Prostate gland (tissue), 2 donors: Measurements from ENCODE around the gene NTN1. TPM values are rescaled to one million over a fixed set of nuclear protein-coding genes. Genes with fewer than 3 reads are reported as not detected.

ENCODE experiments used
- DNase-seq: peaks from one replicate; pipeline ENCODE4 v3.0.0-alpha.2; 2019; ENCODE audit warnings: low spot score
- H3K27ac ChIP-seq, 2 donors: fragments of 200-600 bp; sonication (generic); 2 replicates each; pipeline ENCODE4 v1.5.1; 2017 to 2019
- H3K27me3 ChIP-seq: fragments of 200-600 bp; sonication (generic); replicated peaks from 2 replicates; pipeline ENCODE4 v1.5.1; 2019; ENCODE audit not compliant: insufficient read depth
- H3K36me3 ChIP-seq, 2 donors: fragments of 200-600 bp; sonication (generic); 1 replicate in 1 of 2; 2 replicates in 1 of 2; pipeline versions ENCODE4 v1.5.1 to v1.8.1; 2017 to 2019
- H3K4me1 ChIP-seq: fragments of 200-600 bp; sonication (generic); replicated peaks from 2 replicates; pipeline ENCODE4 v1.5.1; 2019
- H3K4me3 ChIP-seq, 2 donors: fragments of 200-600 bp; sonication (generic); 2 replicates each; pipeline ENCODE4 v1.5.1; 2017 to 2019
- H3K9me3 ChIP-seq: fragments of 200-600 bp; sonication (generic); 2 replicates; pipeline ENCODE4 v1.5.1; 2017
- CTCF ChIP-seq, 4 experiments: fragments of 200-600 bp in 2 of 4; fragments of 450-650 bp in 2 of 4; sonication (generic) in 2 of 4; IDR thresholded peaks; 1 replicate in 3 of 4; 2 replicates in 1 of 4; pipeline ENCODE4 v1.5.1; 2016 to 2019; ENCODE audit warnings: antibody characterized with exemption in 4 of 4, mild to moderate bottlenecking in 2 of 4, moderate library complexity in 2 of 4
- POLR2A ChIP-seq: fragments of 450-650 bp; IDR thresholded peaks from one replicate; pipeline ENCODE4 v1.6.1; 2016; ENCODE audit warnings: antibody characterized with exemption, mild to moderate bottlenecking
- POLR2AphosphoS5 ChIP-seq: sonication (generic); formaldehyde crosslinking; IDR thresholded peaks from one replicate; pipeline ENCODE4 v1.6.1; 2017; ENCODE audit warnings: antibody characterized with exemption
- WGBS: methylation state at CpG from one replicate; pipeline ENCODE4 v1.1.5; 2018; 5-methylcytosine and 5-hydroxymethylcytosine counted together
- intact Hi-C: fragments of 100-400 bp; cut with DNase I; formaldehyde crosslinking; loops from one replicate; pipeline ENCODE4 v1.14.2; 2022
- total RNA-seq, 2 donors: library from RNA; depleted of rRNA; stranded (reverse); fragments of >200 nt; gene quantifications; one replicate each; pipeline ENCODE4 v1.1.0, GENCODE V29; 2016

Gene NTN1
- total RNA-seq, 2 donors from 2014 or later = 9.2 to 11.4 TPM

GRCh38 chr17:9258115-9259015, 237.1 kb downstream of the NTN1 start:
- intact Hi-C loops = no loop called here
- H3K9me3 ChIP-seq = no peaks in the 10 kb centered on the region
- H3K4me1 ChIP-seq = no peaks in the 10 kb centered on the region
- DNase-seq = no peak
- H3K27me3 ChIP-seq = no peaks in the 10 kb centered on the region
- H3K27ac ChIP-seq = no peak overlapping the region
- no peak overlapping the region for H3K4me3 ChIP-seq
- 56% methylated on average over 15 of the region's 15 CpGs for WGBS
- H3K36me3 ChIP-seq = no peaks in the 10 kb centered on the region
- TF ChIP-seq CTCF (IDR thresholded peaks at IDR 0.05) (no peak), POLR2A (no peak), POLR2AphosphoS5 (no peak)

GRCh38 chr17:9259419-9259818, 238.1 kb downstream of the NTN1 start:
- WGBS = 73% methylated on average over 10 of the region's 10 CpGs
- Histone ChIP-seq H3K4me3 (no peak overlapping the region), H3K27ac (no peak overlapping the region), H3K36me3 (no peaks in the 10 kb centered on the region), H3K27me3 (no peaks in the 10 kb centered on the region), H3K9me3 (no peaks in the 10 kb centered on the region), H3K4me1 (no peaks in the 10 kb centered on the region)
- no peak for DNase-seq
- intact Hi-C loops = no loop called here
- TF ChIP-seq POLR2A (no peak), POLR2AphosphoS5 (no peak), CTCF (IDR thresholded peaks at IDR 0.05) (no peak)

- DNase-seq = no peak
- WGBS = 70% methylated on average over 24 of the region's 24 CpGs
- no peak overlapping the region for H3K27ac ChIP-seq
- H3K36me3 ChIP-seq = no peaks in the 10 kb centered on the region
- no peak overlapping the region for H3K4me3 ChIP-seq
- no peaks in the 10 kb centered on the region for H3K27me3 ChIP-seq
- no peak for TF ChIP-seq POLR2A
- no peak for TF ChIP-seq CTCF (IDR thresholded peaks at IDR 0.05)
- TF ChIP-seq POLR2AphosphoS5 = no peak
- intact Hi-C loops = no loop called here
- H3K9me3 ChIP-seq = no peaks in the 10 kb centered on the region
- H3K4me1 ChIP-seq = no peaks in the 10 kb centered on the region
Observed at GRCh38 chr17:9261081-9262012, 240.0 kb downstream of the NTN1 start.

- TF ChIP-seq POLR2AphosphoS5 (no peak), CTCF (IDR thresholded peaks at IDR 0.05) (no peak), POLR2A (no peak)
- intact Hi-C loops = no loop called here
- Histone ChIP-seq H3K9me3 (no peaks in the 10 kb centered on the region), H3K27ac (no peak overlapping the region), H3K4me1 (no peaks in the 10 kb centered on the region), H3K4me3 (no peak overlapping the region), H3K27me3 (no peaks in the 10 kb centered on the region), H3K36me3 (no peaks in the 10 kb centered on the region)
- 95% methylated on average over 14 of the region's 14 CpGs for WGBS
- DNase-seq = no peak
Observed at GRCh38 chr17:9266031-9266680, 244.8 kb downstream of the NTN1 start.
